ENCODE measurements around the gene PRR12. TPM values are rescaled to one million over a fixed set of nuclear protein-coding genes. Genes with fewer than 3 reads are reported as not detected.
"Not testable (repeated sequence)": the region's sequence is repeated elsewhere in the genome, so short reads cannot be mapped to it uniquely, and the experiment has no call there.

PRR12 gene
- total RNA-seq, 1 experiment from 2014 or later: 4.7 TPM

GRCh38 chr19:49616532-49616931 lies 25.6 kb downstream of the PRR12 start:
- no peak for DNase-seq (ENCODE audit: low spot score)

- no peak for DNase-seq (ENCODE audit: low spot score)
Observed at GRCh38 chr19:49616945-49617344, 26.0 kb downstream of the PRR12 start.

GRCh38 chr19:49617860-49618259 lies 26.9 kb downstream of the PRR12 start:
- DNase-seq (ENCODE audit: low spot score): not testable (repeated sequence)

- no peak for DNase-seq (ENCODE audit: low spot score)
Observed at GRCh38 chr19:49624967-49625910, 34.3 kb downstream of the PRR12 start.

- DNase-seq (ENCODE audit: low spot score): no peak
Observed at GRCh38 chr19:49626226-49626625, 35.2 kb downstream of the PRR12 start.

- DNase-seq (ENCODE audit: low spot score): no peak
Observed at GRCh38 chr19:49629659-49630058, 38.7 kb downstream of the PRR12 start.

- DNase-seq (ENCODE audit: low spot score): no peak
Observed at GRCh38 chr19:49631014-49631588, 40.1 kb downstream of the PRR12 start.

GRCh38 chr19:49631610-49632192 lies 40.7 kb downstream of the PRR12 start:
- DNase-seq (ENCODE audit: low spot score): no peak

GRCh38 chr19:49632576-49632975 lies 41.6 kb downstream of the PRR12 start:
- DNase-seq (ENCODE audit: low spot score): no peak

GRCh38 chr19:49633273-49633672 lies 42.3 kb downstream of the PRR12 start:
- not testable (repeated sequence) for DNase-seq (ENCODE audit: low spot score)

- DNase-seq (ENCODE audit: low spot score): peak; percentile 68
Observed at GRCh38 chr19:49635530-49636232, 44.7 kb downstream of the PRR12 start.

- no peak for DNase-seq (ENCODE audit: low spot score)
Observed at GRCh38 chr19:49636233-49636932, 45.4 kb downstream of the PRR12 start.

- DNase-seq (ENCODE audit: low spot score): peak; percentile 81
Observed at GRCh38 chr19:49637821-49638738, 47.1 kb downstream of the PRR12 start.

GRCh38 chr19:49639401-49640112 lies 48.6 kb downstream of the PRR12 start:
- no peak for DNase-seq (ENCODE audit: low spot score)

GRCh38 chr19:49640113-49640898 lies 49.3 kb downstream of the PRR12 start, which contains the start of gene RRAS:
TSS of gene RRAS (minus strand) at chr19:49640143. CDS start at chr19:49640098, 45 bp downstream.
- DNase-seq (ENCODE audit: low spot score): peak; percentile 100

- peak; percentile 98 for DNase-seq (ENCODE audit: low spot score)
Observed at GRCh38 chr19:49641688-49642491, 50.9 kb downstream of the PRR12 start, which contains the start of gene SCAF1. TSS of gene SCAF1 (plus strand) at chr19:49642209. CDS start at chr19:49645027, 2,818 bp downstream.

GRCh38 chr19:49642492-49643035 lies 51.6 kb downstream of the PRR12 start:
- no peak for DNase-seq (ENCODE audit: low spot score)
